GM12874 (cell line): ENCODE results near the gene RPL28.

Experiments used
- TF ChIP-seq, protein P1 (sequence below): IDR thresholded peaks from 2 replicates; pipeline ENCODE4 v1.5.1; 2011; ENCODE audit warnings: low read depth, mild to moderate bottlenecking, control low read depth, low read length, moderate library complexity; ENCODE audit not compliant: insufficient read depth

Gene RPL28

DNA sequence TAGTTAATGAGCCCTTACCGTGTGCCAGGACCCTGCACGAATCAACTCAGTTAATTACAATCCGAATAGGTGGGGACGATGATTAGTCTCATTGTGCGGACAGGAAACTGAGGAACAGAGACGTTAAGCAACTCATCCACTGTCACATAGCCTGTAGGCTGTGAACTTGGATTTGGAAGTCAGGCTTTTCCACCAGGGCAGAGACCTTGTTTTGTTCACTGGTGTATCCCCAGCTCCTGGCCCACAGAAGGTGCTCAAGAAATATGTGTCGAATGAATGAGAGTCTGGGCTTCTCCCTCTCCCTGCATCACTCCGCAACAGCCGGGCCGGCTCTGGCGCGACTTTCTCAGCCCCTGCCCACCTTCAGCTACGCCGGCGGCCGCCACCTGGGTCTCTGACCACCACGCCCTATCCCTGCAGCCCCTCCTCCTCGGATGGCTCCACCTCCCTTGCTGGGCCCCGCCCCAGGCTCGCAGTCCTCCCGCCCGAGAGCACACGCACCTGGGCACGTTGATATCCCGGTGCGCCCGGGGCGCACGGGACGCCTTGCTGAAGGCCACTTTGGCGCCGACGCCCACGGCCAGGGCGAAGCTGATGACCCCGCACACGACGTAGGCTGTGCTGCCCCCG lies 56.1 kb downstream of the RPL28 start:
- TF ChIP-seq, protein P1, sequence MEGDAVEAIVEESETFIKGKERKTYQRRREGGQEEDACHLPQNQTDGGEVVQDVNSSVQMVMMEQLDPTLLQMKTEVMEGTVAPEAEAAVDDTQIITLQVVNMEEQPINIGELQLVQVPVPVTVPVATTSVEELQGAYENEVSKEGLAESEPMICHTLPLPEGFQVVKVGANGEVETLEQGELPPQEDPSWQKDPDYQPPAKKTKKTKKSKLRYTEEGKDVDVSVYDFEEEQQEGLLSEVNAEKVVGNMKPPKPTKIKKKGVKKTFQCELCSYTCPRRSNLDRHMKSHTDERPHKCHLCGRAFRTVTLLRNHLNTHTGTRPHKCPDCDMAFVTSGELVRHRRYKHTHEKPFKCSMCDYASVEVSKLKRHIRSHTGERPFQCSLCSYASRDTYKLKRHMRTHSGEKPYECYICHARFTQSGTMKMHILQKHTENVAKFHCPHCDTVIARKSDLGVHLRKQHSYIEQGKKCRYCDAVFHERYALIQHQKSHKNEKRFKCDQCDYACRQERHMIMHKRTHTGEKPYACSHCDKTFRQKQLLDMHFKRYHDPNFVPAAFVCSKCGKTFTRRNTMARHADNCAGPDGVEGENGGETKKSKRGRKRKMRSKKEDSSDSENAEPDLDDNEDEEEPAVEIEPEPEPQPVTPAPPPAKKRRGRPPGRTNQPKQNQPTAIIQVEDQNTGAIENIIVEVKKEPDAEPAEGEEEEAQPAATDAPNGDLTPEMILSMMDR, result no peak

DNA sequence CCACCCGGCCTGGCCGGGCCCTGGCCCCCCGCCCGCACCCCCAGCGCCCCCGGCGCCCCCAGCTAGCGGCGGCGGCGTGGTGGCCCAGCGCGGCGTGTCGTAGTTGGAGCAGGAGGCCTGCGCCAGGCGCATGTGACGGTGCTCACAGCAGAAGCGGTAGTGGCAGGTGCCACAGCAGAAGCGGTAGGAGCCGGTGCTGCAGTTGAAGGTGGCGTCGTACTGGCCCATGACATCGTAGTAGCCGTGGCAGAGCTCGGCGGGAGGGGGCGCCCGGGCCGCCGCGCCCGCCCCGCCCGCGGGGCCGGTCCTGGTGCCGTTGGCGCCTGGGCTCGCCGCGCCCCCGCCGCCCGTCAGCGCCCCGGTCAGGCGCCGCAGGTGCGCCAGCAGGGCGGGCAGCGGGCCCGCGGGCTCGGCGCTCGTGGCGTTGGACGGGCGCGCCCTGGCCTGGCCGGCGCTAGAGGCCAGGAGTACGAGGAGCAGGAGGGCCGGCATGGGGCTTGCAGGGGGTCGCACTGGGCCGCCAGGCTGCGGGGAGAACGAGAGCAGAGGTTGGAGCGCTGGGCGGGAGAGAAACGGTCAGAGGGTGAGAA lies 56.7 kb downstream of the RPL28 start:
- TF ChIP-seq, protein P1, result no peak

- TF ChIP-seq, protein P1, result no peak
Measured at GRCh38 chr19:55443045-55443823, 57.5 kb downstream of the RPL28 start, which contains the start of gene SHISA7. Gene SHISA7, minus strand, starts transcription at chr19:55443300. Its CDS starts 437 bp downstream, at chr19:55442863.

DNA sequence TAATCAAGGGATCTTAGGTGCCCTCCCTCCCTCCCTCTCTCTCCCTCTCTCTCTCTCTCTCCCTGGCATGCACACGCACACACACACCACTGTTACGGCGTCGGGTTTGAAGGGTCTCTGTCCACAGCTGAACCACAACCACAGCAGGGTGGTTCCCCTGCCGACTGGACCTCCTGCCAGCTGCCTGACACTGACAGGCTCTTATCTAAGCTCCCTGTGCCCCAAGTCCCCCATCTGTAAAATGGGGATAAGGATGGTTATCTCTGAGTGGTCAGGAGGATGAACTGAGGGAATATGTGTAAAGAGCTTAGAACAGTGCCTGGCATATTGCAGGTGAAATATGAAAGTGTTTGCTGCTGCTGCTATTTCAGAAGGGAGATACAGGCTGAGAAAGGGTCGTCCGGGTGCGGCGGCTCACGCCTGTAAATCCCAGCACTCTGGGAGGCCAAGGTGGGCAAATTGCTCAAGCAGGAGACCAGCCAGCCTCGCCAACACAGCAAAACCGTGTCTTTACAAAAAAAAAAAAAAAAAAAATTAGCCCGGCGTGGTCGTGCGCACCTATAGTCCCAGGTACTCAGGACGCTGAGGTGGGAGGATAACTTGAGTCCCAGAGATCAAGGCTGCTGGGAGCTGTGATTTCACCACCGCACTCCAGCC lies 58.2 kb downstream of the RPL28 start:
- TF ChIP-seq, protein P1, result no peak

DNA sequence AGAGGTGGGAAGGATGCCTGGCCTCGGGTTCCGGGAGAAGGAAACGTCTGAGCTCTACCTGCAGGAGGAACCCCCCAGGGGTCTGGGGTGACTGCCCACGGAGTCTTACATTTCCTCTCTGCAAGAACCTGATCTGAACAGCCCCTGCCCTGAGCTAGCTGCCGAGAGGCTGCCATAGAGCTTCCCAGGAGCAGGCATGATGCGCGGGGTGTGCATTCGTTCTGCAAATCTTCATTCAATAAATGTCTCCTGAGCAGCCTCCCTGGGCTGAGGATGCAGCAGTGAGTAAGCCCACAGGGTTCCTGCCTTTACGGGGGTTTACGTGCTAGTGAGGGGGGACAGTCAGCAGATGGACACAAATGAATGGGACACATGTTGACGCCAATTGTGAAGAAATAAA lies 58.9 kb downstream of the RPL28 start:
- TF ChIP-seq, protein P1, result no peak

GRCh38 chr19:55446060-55446459 lies 60.3 kb downstream of the RPL28 start:
- TF ChIP-seq, protein P1, result no peak
